ENCODE measurements around the gene PARD3B.

Gene PARD3B

DNA sequence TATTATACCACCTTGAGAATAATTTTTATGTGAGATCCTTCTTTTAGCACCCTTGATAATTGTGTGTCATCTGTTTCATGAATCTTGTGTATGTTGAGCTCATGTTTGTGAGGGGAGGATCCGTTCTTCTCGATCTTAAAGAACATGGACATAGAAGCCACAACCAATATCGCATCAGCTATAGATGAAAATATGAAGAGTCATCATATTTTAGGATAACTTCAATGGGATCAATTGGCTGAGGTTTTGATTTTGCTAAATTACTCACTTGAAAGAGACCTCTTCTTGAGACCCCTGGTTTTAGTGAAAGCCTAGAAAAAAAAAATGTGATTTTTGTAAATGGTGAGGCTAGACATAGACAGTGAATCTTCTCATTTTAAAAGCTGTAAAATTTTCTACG lies 751.7 kb downstream of the PARD3B start:
- H3K36me3 ChIP-seq (ENCODE audit: low read length): no peaks in the 10 kb centered on the region
- no peaks in the 10 kb centered on the region for H3K9me3 ChIP-seq (ENCODE audit: insufficient read depth, low read length)
- H3K4me2 ChIP-seq (ENCODE audit: low read depth, low read length, poor library complexity, severe bottlenecking): no peak overlapping the region
- no peaks in the 10 kb centered on the region for H4K20me1 ChIP-seq (ENCODE audit: low read depth, low read length)
- no peaks in the 10 kb centered on the region for H3F3A ChIP-seq (ENCODE audit: insufficient read depth)
- no peaks in the 10 kb centered on the region for H3K79me2 ChIP-seq (ENCODE audit: insufficient read depth, low read length)
- no peak overlapping the region for H2AFZ ChIP-seq (ENCODE audit: low read depth, low read length, severe bottlenecking)
- H3K9ac ChIP-seq (ENCODE audit: low read length): no peak overlapping the region
- no peak overlapping the region for H3K4me3 ChIP-seq (ENCODE audit: insufficient read depth, low read length, poor library complexity, severe bottlenecking)
- H3K27me3 ChIP-seq (ENCODE audit: low read length): no peaks in the 10 kb centered on the region
- H3K9me2 ChIP-seq (replicated peaks; ENCODE audit: insufficient read depth, low read length): no peaks in the 10 kb centered on the region
- no peak for TF ChIP-seq CTCF (IDR thresholded peaks at IDR 0.05; ENCODE audit: insufficient read depth, low read length, poor library complexity, severe bottlenecking)
- TF ChIP-seq EZH2phosphoT487 (conservative IDR thresholded peaks at IDR 0.05; ENCODE audit: low read length): no peak
- H3K27ac ChIP-seq (ENCODE audit: low read depth, low read length): no peak overlapping the region

DNA sequence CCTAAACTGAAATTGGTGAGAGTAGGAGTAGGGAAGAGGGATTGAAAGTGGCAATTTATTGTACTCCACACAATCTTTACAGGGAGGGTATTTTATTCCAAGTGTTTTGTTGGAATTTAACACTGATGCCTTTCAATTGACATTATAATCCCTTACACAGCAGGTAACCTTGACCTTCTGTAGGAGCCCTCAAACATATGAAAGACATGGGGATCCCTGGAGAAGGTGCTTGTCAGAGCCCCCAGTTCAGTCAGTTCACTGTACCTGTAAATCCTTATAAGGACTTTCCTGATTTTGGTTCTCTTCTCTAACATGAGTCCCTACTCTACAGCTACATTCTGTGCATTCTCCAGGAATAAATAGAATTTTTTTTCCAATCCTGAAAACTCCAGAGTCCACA lies 752.1 kb downstream of the PARD3B start:
- no peaks in the 10 kb centered on the region for H3K36me3 ChIP-seq (ENCODE audit: low read length)
- no peaks in the 10 kb centered on the region for H3K27me3 ChIP-seq (ENCODE audit: low read length)
- H2AFZ ChIP-seq (ENCODE audit: low read depth, low read length, severe bottlenecking): no peak overlapping the region
- H3F3A ChIP-seq (ENCODE audit: insufficient read depth): no peaks in the 10 kb centered on the region
- no peak overlapping the region for H3K9ac ChIP-seq (ENCODE audit: low read length)
- TF ChIP-seq EZH2phosphoT487 (conservative IDR thresholded peaks at IDR 0.05; ENCODE audit: low read length) (no peak), CTCF (IDR thresholded peaks at IDR 0.05; ENCODE audit: insufficient read depth, low read length, poor library complexity, severe bottlenecking) (no peak)
- no peaks in the 10 kb centered on the region for H3K9me3 ChIP-seq (ENCODE audit: insufficient read depth, low read length)
- no peaks in the 10 kb centered on the region for H4K20me1 ChIP-seq (ENCODE audit: low read depth, low read length)
- H3K4me3 ChIP-seq (ENCODE audit: insufficient read depth, low read length, poor library complexity, severe bottlenecking): no peak overlapping the region
- no peak overlapping the region for H3K4me2 ChIP-seq (ENCODE audit: low read depth, low read length, poor library complexity, severe bottlenecking)
- H3K79me2 ChIP-seq (ENCODE audit: insufficient read depth, low read length): no peaks in the 10 kb centered on the region
- H3K9me2 ChIP-seq (replicated peaks; ENCODE audit: insufficient read depth, low read length): no peaks in the 10 kb centered on the region
- no peak overlapping the region for H3K27ac ChIP-seq (ENCODE audit: low read depth, low read length)

- no peak for TF ChIP-seq EZH2phosphoT487 (conservative IDR thresholded peaks at IDR 0.05; ENCODE audit: low read length)
- TF ChIP-seq CTCF (IDR thresholded peaks at IDR 0.05; ENCODE audit: insufficient read depth, low read length, poor library complexity, severe bottlenecking): no peak
- Histone ChIP-seq H3K9me2 (replicated peaks; ENCODE audit: insufficient read depth, low read length) (no peaks in the 10 kb centered on the region), H3F3A (ENCODE audit: insufficient read depth) (no peaks in the 10 kb centered on the region), H4K20me1 (ENCODE audit: low read depth, low read length) (no peaks in the 10 kb centered on the region), H3K4me2 (ENCODE audit: low read depth, low read length, poor library complexity, severe bottlenecking) (no peak overlapping the region), H3K36me3 (ENCODE audit: low read length) (no peaks in the 10 kb centered on the region), H3K27me3 (ENCODE audit: low read length) (no peaks in the 10 kb centered on the region), H3K9me3 (ENCODE audit: insufficient read depth, low read length) (no peaks in the 10 kb centered on the region), H3K9ac (ENCODE audit: low read length) (no peak overlapping the region), H2AFZ (ENCODE audit: low read depth, low read length, severe bottlenecking) (no peak overlapping the region), H3K4me3 (ENCODE audit: insufficient read depth, low read length, poor library complexity, severe bottlenecking) (no peak overlapping the region), H3K27ac (ENCODE audit: low read depth, low read length) (no peak overlapping the region), H3K79me2 (ENCODE audit: insufficient read depth, low read length) (no peaks in the 10 kb centered on the region)
Measured at GRCh38 chr2:205297846-205298245, 752.6 kb downstream of the PARD3B start.

DNA sequence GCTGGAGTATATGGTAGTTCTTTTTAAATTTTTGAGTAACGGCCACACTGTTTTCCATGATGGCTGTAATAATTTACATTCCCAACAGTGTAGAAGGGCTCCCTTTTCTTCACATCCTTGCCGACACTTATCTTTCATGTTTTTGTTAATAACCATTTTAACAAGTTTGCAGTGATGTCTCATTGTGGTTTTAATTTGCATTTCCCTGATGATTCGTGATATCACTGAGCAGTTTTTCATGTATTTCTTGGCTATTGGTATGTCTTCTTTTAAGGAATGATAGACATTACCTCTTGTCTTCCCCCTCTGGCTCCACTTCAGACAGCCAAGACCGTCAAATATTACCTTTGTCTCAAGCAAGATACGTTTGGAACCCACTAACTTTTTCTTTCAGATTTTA lies 765.9 kb downstream of the PARD3B start:
- H3K9me3 ChIP-seq (ENCODE audit: insufficient read depth, low read length): no peaks in the 10 kb centered on the region
- no peaks in the 10 kb centered on the region for H3K79me2 ChIP-seq (ENCODE audit: insufficient read depth, low read length)
- no peak overlapping the region for H2AFZ ChIP-seq (ENCODE audit: low read depth, low read length, severe bottlenecking)
- H3K4me3 ChIP-seq (ENCODE audit: insufficient read depth, low read length, poor library complexity, severe bottlenecking): no peak overlapping the region
- H4K20me1 ChIP-seq (ENCODE audit: low read depth, low read length): no peaks in the 10 kb centered on the region
- H3F3A ChIP-seq (ENCODE audit: insufficient read depth): no peaks in the 10 kb centered on the region
- H3K4me2 ChIP-seq (ENCODE audit: low read depth, low read length, poor library complexity, severe bottlenecking): no peak overlapping the region
- no peak for TF ChIP-seq EZH2phosphoT487 (conservative IDR thresholded peaks at IDR 0.05; ENCODE audit: low read length)
- no peak for TF ChIP-seq CTCF (IDR thresholded peaks at IDR 0.05; ENCODE audit: insufficient read depth, low read length, poor library complexity, severe bottlenecking)
- H3K9ac ChIP-seq (ENCODE audit: low read length): no peak overlapping the region
- no peaks in the 10 kb centered on the region for H3K9me2 ChIP-seq (replicated peaks; ENCODE audit: insufficient read depth, low read length)
- no peaks in the 10 kb centered on the region for H3K36me3 ChIP-seq (ENCODE audit: low read length)
- no peak overlapping the region for H3K27ac ChIP-seq (ENCODE audit: low read depth, low read length)
- H3K27me3 ChIP-seq (ENCODE audit: low read length): no peaks in the 10 kb centered on the region

Measured in SU-DHL-6 (cell line).